Dendritic cell treated with granulocyte-macrophage colony-stimulating factor and Interleukin-4, amounts not matched to agents 40 ng/mL and 50 ng/mL, for 4 days (primary cell): Measurements from ENCODE around the gene UCMA.
"Not testable (repeated sequence)": the region's sequence is repeated elsewhere in the genome, so short reads cannot be mapped to it uniquely, and the experiment has no call there.

Experiments
- H3K27ac Mint-ChIP-seq: one replicate; pipeline ENCODE4 v1.8.0; 2022; ENCODE audit warnings: mild to moderate bottlenecking, mixed read lengths
- H3K27me3 Mint-ChIP-seq: one replicate; pipeline ENCODE4 v1.8.0; 2022; ENCODE audit warnings: mild to moderate bottlenecking, mixed read lengths
- H3K36me3 Mint-ChIP-seq: one replicate; pipeline ENCODE4 v1.8.0; 2022; ENCODE audit warnings: low read depth, mixed read lengths
- H3K4me1 Mint-ChIP-seq: one replicate; pipeline ENCODE4 v1.8.0; 2022; ENCODE audit warnings: low read depth, mixed read lengths
- H3K4me3 Mint-ChIP-seq: one replicate; pipeline ENCODE4 v1.8.0; 2022; ENCODE audit warnings: mild to moderate bottlenecking, moderate library complexity, mixed read lengths
- H3K9me3 Mint-ChIP-seq: one replicate; pipeline ENCODE4 v1.8.0; 2022; ENCODE audit warnings: mixed read lengths
- intact Hi-C: fragments of 100-400 bp; cut with micrococcal nuclease; formaldehyde crosslinking; loops from one replicate; pipeline ENCODE4 v1.15.0; 2022

Gene UCMA

GRCh38 chr10:13234172-13234571 lies at the start of gene UCMA:
UCMA (minus strand) TSS chr10:13234374; CDS start chr10:13234258, 116 bp downstream.
- Mint-ChIP-seq H3K36me3 (no peaks in the 10 kb centered on the region), H3K9me3 (no peaks in the 10 kb centered on the region), H3K27ac (no peak within 1 kb of the TSS), H3K27me3 (no peaks in the 10 kb centered on the region), H3K4me3 (no peak within 1 kb of the TSS), H3K4me1 (no peaks in the 10 kb centered on the region)
- intact Hi-C loops = no loop called here

GRCh38 chr10:13282348-13282747 lies 48.2 kb upstream of the UCMA start:
- H3K27ac Mint-ChIP-seq, H3K9me3 Mint-ChIP-seq, H3K4me3 Mint-ChIP-seq, intact Hi-C loops, H3K27me3 Mint-ChIP-seq, H3K4me1 Mint-ChIP-seq: not testable (repeated sequence)
- H3K36me3 Mint-ChIP-seq = peaks cover 53% of the 10 kb centered on the region

GRCh38 chr10:13276749-13277365 lies 42.7 kb upstream of the UCMA start:
- H3K4me3 Mint-ChIP-seq = no peak overlapping the region
- no peak overlapping the region for H3K27ac Mint-ChIP-seq
- no peaks in the 10 kb centered on the region for H3K9me3 Mint-ChIP-seq
- H3K36me3 Mint-ChIP-seq = peaks cover 25% of the 10 kb centered on the region
- H3K4me1 Mint-ChIP-seq = no peaks in the 10 kb centered on the region
- no peaks in the 10 kb centered on the region for H3K27me3 Mint-ChIP-seq
- intact Hi-C loops = no loop called here

- intact Hi-C loops, H3K4me1 Mint-ChIP-seq, H3K27me3 Mint-ChIP-seq, H3K27ac Mint-ChIP-seq, H3K4me3 Mint-ChIP-seq, H3K9me3 Mint-ChIP-seq: not testable (repeated sequence)
- peaks cover 21% of the 10 kb centered on the region for H3K36me3 Mint-ChIP-seq
Observed at GRCh38 chr10:13276146-13276545, 42.0 kb upstream of the UCMA start.

GRCh38 chr10:13272164-13272571 lies 38.0 kb upstream of the UCMA start:
- H3K9me3 Mint-ChIP-seq = no peaks in the 10 kb centered on the region
- no peak overlapping the region for H3K27ac Mint-ChIP-seq
- intact Hi-C loops = no loop called here
- H3K36me3 Mint-ChIP-seq = no peaks in the 10 kb centered on the region
- H3K27me3 Mint-ChIP-seq = no peaks in the 10 kb centered on the region
- H3K4me3 Mint-ChIP-seq = no peak overlapping the region
- H3K4me1 Mint-ChIP-seq = no peaks in the 10 kb centered on the region

GRCh38 chr10:13271552-13272163 lies 37.5 kb upstream of the UCMA start:
- H3K27ac Mint-ChIP-seq = no peak overlapping the region
- intact Hi-C loops = no loop called here
- no peak overlapping the region for H3K4me3 Mint-ChIP-seq
- H3K27me3 Mint-ChIP-seq = no peaks in the 10 kb centered on the region
- H3K4me1 Mint-ChIP-seq = no peaks in the 10 kb centered on the region
- H3K36me3 Mint-ChIP-seq = no peaks in the 10 kb centered on the region
- H3K9me3 Mint-ChIP-seq = no peaks in the 10 kb centered on the region

- intact Hi-C loops = no loop called here
- Mint-ChIP-seq H3K27me3 (no peaks in the 10 kb centered on the region), H3K4me1 (no peaks in the 10 kb centered on the region), H3K9me3 (no peaks in the 10 kb centered on the region), H3K27ac (no peak overlapping the region), H3K4me3 (no peak overlapping the region), H3K36me3 (no peaks in the 10 kb centered on the region)
Observed at GRCh38 chr10:13270877-13271551, 36.8 kb upstream of the UCMA start.

GRCh38 chr10:13268841-13269240 lies 34.7 kb upstream of the UCMA start:
- Mint-ChIP-seq H3K9me3 (no peaks in the 10 kb centered on the region), H3K4me1 (no peaks in the 10 kb centered on the region), H3K27ac (no peak overlapping the region), H3K27me3 (no peaks in the 10 kb centered on the region), H3K36me3 (no peaks in the 10 kb centered on the region), H3K4me3 (no peak overlapping the region)
- intact Hi-C loops = no loop called here

GRCh38 chr10:13268310-13268709 lies 34.1 kb upstream of the UCMA start:
- intact Hi-C loops = no loop called here
- Mint-ChIP-seq H3K27ac (no peak overlapping the region), H3K36me3 (no peaks in the 10 kb centered on the region), H3K27me3 (peaks cover under 1% of the 10 kb centered on the region), H3K4me3 (no peak overlapping the region), H3K9me3 (no peaks in the 10 kb centered on the region), H3K4me1 (no peaks in the 10 kb centered on the region)

- H3K9me3 Mint-ChIP-seq = no peaks in the 10 kb centered on the region
- H3K27ac Mint-ChIP-seq = no peak overlapping the region
- intact Hi-C loops = no loop called here
- H3K4me3 Mint-ChIP-seq = no peak overlapping the region
- no peaks in the 10 kb centered on the region for H3K36me3 Mint-ChIP-seq
- H3K4me1 Mint-ChIP-seq = no peaks in the 10 kb centered on the region
- peaks cover 3% of the 10 kb centered on the region for H3K27me3 Mint-ChIP-seq
Observed at GRCh38 chr10:13263591-13263990, 29.4 kb upstream of the UCMA start.

- no peaks in the 10 kb centered on the region for H3K4me1 Mint-ChIP-seq
- no peak overlapping the region for H3K27ac Mint-ChIP-seq
- no peaks in the 10 kb centered on the region for H3K36me3 Mint-ChIP-seq
- no peak overlapping the region for H3K4me3 Mint-ChIP-seq
- H3K27me3 Mint-ChIP-seq = peaks cover 3% of the 10 kb centered on the region
- intact Hi-C loops = no loop called here
- no peaks in the 10 kb centered on the region for H3K9me3 Mint-ChIP-seq
Observed at GRCh38 chr10:13262433-13262832, 28.3 kb upstream of the UCMA start.

- no peak overlapping the region for H3K27ac Mint-ChIP-seq
- no peaks in the 10 kb centered on the region for H3K36me3 Mint-ChIP-seq
- no peak overlapping the region for H3K4me3 Mint-ChIP-seq
- intact Hi-C loops = no loop called here
- H3K27me3 Mint-ChIP-seq = no peaks in the 10 kb centered on the region
- no peaks in the 10 kb centered on the region for H3K9me3 Mint-ChIP-seq
- no peaks in the 10 kb centered on the region for H3K4me1 Mint-ChIP-seq
Observed at GRCh38 chr10:13257621-13258140, 23.5 kb upstream of the UCMA start.

- Mint-ChIP-seq H3K27me3 (no peaks in the 10 kb centered on the region), H3K9me3 (no peaks in the 10 kb centered on the region), H3K27ac (no peak overlapping the region), H3K36me3 (no peaks in the 10 kb centered on the region), H3K4me3 (no peak overlapping the region), H3K4me1 (no peaks in the 10 kb centered on the region)
- intact Hi-C loops = no loop called here
Observed at GRCh38 chr10:13256627-13257026, 22.5 kb upstream of the UCMA start.

GRCh38 chr10:13253726-13254125 lies 19.6 kb upstream of the UCMA start:
- intact Hi-C loops = no loop called here
- H3K27me3 Mint-ChIP-seq = no peaks in the 10 kb centered on the region
- no peaks in the 10 kb centered on the region for H3K36me3 Mint-ChIP-seq
- no peak overlapping the region for H3K27ac Mint-ChIP-seq
- H3K9me3 Mint-ChIP-seq = no peaks in the 10 kb centered on the region
- no peaks in the 10 kb centered on the region for H3K4me1 Mint-ChIP-seq
- no peak overlapping the region for H3K4me3 Mint-ChIP-seq
